SU-DHL-6 (cell line): ENCODE data around the gene TMEM242.

Experiments used
- EZH2phosphoT487 ChIP-seq: fragments of 200-600 bp; sonication (generic), shearing (Covaris generic); conservative IDR thresholded peaks from 2 replicates; pipeline ENCODE4 v1.6.1; 2018; ENCODE audit warnings: mild to moderate bottlenecking, antibody characterized with exemption, low read length, moderate library complexity, mixed read lengths
- TF ChIP-seq, protein P1 (sequence below): fragments of 200-600 bp; sonication (generic); IDR thresholded peaks from one replicate; pipeline ENCODE4 v1.5.1; 2017; ENCODE audit warnings: antibody characterized with exemption, mild to moderate bottlenecking, low read length, moderate library complexity; ENCODE audit not compliant: insufficient read depth, poor library complexity, severe bottlenecking

DNA sequence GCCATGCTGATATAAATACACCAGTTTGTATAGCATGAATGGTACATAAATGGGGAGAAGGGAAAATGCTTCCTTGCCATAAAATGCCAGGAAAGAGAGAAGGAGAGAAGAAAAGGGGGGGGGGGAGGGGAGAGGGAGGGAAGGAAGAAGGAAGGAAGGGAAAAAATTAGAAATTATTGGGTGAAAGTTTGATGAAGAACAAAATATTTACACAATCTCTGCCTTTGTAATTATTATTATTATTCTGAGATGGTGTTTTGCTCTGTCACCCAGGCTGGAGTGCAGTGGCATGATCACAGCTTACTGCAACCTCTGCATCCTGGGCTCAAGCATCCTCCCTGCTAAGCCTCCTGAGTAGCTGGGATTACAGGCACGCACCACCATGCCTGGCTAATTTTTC lies 47.4 kb upstream of the TMEM242 start:
- TF ChIP-seq, protein P1, sequence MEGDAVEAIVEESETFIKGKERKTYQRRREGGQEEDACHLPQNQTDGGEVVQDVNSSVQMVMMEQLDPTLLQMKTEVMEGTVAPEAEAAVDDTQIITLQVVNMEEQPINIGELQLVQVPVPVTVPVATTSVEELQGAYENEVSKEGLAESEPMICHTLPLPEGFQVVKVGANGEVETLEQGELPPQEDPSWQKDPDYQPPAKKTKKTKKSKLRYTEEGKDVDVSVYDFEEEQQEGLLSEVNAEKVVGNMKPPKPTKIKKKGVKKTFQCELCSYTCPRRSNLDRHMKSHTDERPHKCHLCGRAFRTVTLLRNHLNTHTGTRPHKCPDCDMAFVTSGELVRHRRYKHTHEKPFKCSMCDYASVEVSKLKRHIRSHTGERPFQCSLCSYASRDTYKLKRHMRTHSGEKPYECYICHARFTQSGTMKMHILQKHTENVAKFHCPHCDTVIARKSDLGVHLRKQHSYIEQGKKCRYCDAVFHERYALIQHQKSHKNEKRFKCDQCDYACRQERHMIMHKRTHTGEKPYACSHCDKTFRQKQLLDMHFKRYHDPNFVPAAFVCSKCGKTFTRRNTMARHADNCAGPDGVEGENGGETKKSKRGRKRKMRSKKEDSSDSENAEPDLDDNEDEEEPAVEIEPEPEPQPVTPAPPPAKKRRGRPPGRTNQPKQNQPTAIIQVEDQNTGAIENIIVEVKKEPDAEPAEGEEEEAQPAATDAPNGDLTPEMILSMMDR, result no peak
- TF ChIP-seq EZH2phosphoT487, result no peak
